Measurements from ENCODE around the gene PEX6. TPM values are rescaled to one million over a fixed set of nuclear protein-coding genes. Genes with fewer than 3 reads are reported as not detected.
A peak's percentile ranks its signal among the peaks of the same experiment; 100 is the strongest.

PEX6 gene
- total RNA-seq, 2 donors from 2014 or later = 6.8 to 34.3 TPM

DNA sequence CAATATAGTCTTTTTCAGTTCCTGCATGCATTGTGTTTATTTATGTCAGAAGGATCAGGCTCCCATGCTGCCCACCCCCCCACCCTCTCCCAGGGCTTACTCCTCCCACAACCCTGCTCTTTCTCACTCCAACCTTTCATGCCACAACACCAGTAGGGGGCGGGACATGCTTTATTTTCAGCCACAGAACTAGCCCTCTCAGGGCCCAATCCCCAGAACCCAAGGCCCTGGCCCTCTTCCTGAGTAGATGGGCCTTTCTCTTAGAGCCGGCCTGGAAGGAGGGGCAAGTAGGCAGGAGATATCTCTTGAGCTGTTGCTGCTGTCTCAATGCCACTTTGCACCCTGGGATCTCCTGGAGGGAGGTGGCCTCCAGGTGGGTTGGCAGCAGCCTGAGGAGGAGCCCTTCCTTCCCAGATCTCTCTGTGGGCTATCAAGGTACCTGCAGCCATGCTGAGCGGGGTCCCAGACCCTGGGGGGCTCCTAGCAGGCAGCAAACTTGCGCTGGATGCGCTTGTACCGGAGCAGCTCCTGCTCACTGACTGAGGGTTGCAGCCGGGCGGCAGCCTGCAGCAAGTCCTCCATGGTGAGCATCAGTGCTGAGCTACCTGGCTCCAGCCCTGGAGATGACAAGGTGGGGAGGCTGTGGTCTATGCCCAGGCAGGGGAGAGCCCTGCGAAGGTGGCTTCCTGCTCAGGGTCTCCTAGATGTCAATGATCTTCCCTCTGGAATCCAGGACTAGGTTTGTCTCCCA is 15.0 kb downstream of the PEX6 start:
- Histone ChIP-seq H3K4me3 (no peak overlapping the region), H3K27me3 (replicated peaks; ENCODE audit: insufficient read depth) (no peaks in the 10 kb centered on the region)

GRCh38 chr6:42963179-42963854 is 15.7 kb downstream of the PEX6 start:
- no peak for TF ChIP-seq CTCF (IDR thresholded peaks at IDR 0.05)
- no peaks in the 10 kb centered on the region for H3K27me3 ChIP-seq (replicated peaks; ENCODE audit: insufficient read depth)
- H3K36me3 ChIP-seq = peaks cover 31% of the 10 kb centered on the region
- no peak overlapping the region for H3K27ac ChIP-seq
- ATAC-seq (ENCODE audit: insufficient number of reproducible peaks, low FRiP score, low read depth) (no peak), DNase-seq (ENCODE audit: low spot score) (no peak)
- H3K4me1 ChIP-seq (ENCODE audit: control insufficient read depth in 1 of 2, low read depth in 2 of 2) = peaks cover 6 to 17% of the 10 kb centered on the region in 2 donors
- H3K9me3 ChIP-seq = no peaks in the 10 kb centered on the region
- no peak overlapping the region for H3K4me3 ChIP-seq

More for the DNA sequence above, 15.0 kb downstream of the PEX6 start:
- Histone ChIP-seq H3K27ac (no peak overlapping the region), H3K4me1 (ENCODE audit: control insufficient read depth in 1 of 2, low read depth in 2 of 2) (peaks cover 6 to 17% of the 10 kb centered on the region in 2 donors), H3K36me3 (peaks cover 31% of the 10 kb centered on the region), H3K9me3 (no peaks in the 10 kb centered on the region)
- ATAC-seq (ENCODE audit: insufficient number of reproducible peaks, low FRiP score, low read depth) = no peak
- no peak for TF ChIP-seq CTCF (IDR thresholded peaks at IDR 0.05)
- no peak for DNase-seq (ENCODE audit: low spot score)

GRCh38 chr6:42962502-42963178 is 16.3 kb downstream of the PEX6 start:
- ATAC-seq (ENCODE audit: insufficient number of reproducible peaks, low FRiP score, low read depth) (no peak), DNase-seq (ENCODE audit: low spot score) (no peak)
- TF ChIP-seq CTCF (IDR thresholded peaks at IDR 0.05) = no peak
- Histone ChIP-seq H3K36me3 (peaks cover 31% of the 10 kb centered on the region), H3K4me3 (no peak overlapping the region), H3K27ac (no peak overlapping the region), H3K27me3 (replicated peaks; ENCODE audit: insufficient read depth) (no peaks in the 10 kb centered on the region), H3K9me3 (no peaks in the 10 kb centered on the region), H3K4me1 (ENCODE audit: control insufficient read depth in 1 of 2, low read depth in 2 of 2) (peaks cover 6 to 17% of the 10 kb centered on the region in 2 donors)

DNA sequence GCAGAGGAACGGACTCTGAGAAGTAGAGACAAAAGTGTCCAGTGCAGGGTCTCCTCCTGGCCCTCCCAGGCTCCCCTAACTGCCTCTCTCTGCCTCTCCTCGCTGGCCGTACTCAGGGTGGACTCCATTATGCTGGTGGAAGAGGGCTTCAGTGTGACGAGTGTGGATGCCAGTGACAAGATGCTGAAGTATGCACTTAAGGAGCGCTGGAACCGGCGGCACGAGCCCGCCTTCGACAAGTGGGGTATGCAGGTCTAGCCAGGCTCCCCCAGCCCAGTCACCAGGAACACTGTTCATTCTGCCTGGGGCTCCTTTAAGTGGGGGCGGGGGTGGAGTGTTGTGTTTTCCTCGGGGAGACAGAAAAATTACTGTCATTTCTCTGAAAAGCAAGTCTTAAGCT is 16.9 kb downstream of the PEX6 start:
- no peak overlapping the region for H3K4me3 ChIP-seq
- DNase-seq (ENCODE audit: low spot score) = no peak
- H3K27me3 ChIP-seq (replicated peaks; ENCODE audit: insufficient read depth) = no peaks in the 10 kb centered on the region
- H3K27ac ChIP-seq = no peak overlapping the region
- H3K36me3 ChIP-seq = peaks cover 28% of the 10 kb centered on the region
- H3K9me3 ChIP-seq = no peaks in the 10 kb centered on the region
- ATAC-seq (ENCODE audit: insufficient number of reproducible peaks, low FRiP score, low read depth) = no peak
- peaks cover 6 to 17% of the 10 kb centered on the region in 2 donors for H3K4me1 ChIP-seq (ENCODE audit: control insufficient read depth in 1 of 2, low read depth in 2 of 2)
- TF ChIP-seq CTCF (IDR thresholded peaks at IDR 0.05) = no peak

- H3K27me3 ChIP-seq (replicated peaks; ENCODE audit: insufficient read depth) = no peaks in the 10 kb centered on the region
- H3K36me3 ChIP-seq = peaks cover 20% of the 10 kb centered on the region
- DNase-seq (ENCODE audit: low spot score) (no peak), ATAC-seq (ENCODE audit: insufficient number of reproducible peaks, low FRiP score, low read depth) (no peak)
- H3K4me1 ChIP-seq (ENCODE audit: control insufficient read depth in 1 of 2, low read depth in 2 of 2) = peaks cover 6 to 17% of the 10 kb centered on the region in 2 donors
- no peak overlapping the region for H3K27ac ChIP-seq
- peak overlapping the region; percentile 80 for H3K4me3 ChIP-seq
- no peaks in the 10 kb centered on the region for H3K9me3 ChIP-seq
- TF ChIP-seq CTCF (IDR thresholded peaks at IDR 0.05) = no peak
Observed at GRCh38 chr6:42961020-42961470, 17.9 kb downstream of the PEX6 start.
